Medulla oblongata (tissue), 1 donor: ENCODE results near the gene GABRR1.
A peak's percentile ranks its signal among the peaks of the same experiment; 100 is the strongest.
"Not testable (repeated sequence)": the region's sequence is repeated elsewhere in the genome, so short reads cannot be mapped to it uniquely, and the experiment has no call there.

Experiments
- DNase-seq: peaks from one replicate; pipeline ENCODE4 v3.0.0-alpha.2; 2015; ENCODE audit errors: extremely low spot score

The GABRR1 gene

GRCh38 chr6:89160331-89161092 lies 56.6 kb downstream of the GABRR1 start:
- no peak for DNase-seq

- DNase-seq: no peak
These were observed 63.0 kb downstream of the GABRR1 start for GRCh38 chr6:89154131-89154530.

GRCh38 chr6:89148016-89148750 lies 69.0 kb downstream of the GABRR1 start:
- DNase-seq: no peak

- peak; percentile 30 for DNase-seq
These were observed 70.1 kb downstream of the GABRR1 start for GRCh38 chr6:89146718-89147700.

- DNase-seq: peak; percentile 63
These were observed 71.0 kb downstream of the GABRR1 start, which contains the start of gene PM20D2 for GRCh38 chr6:89145956-89146717. PM20D2 (plus strand) TSS chr6:89146055; CDS start chr6:89146145, 90 bp downstream.

- no peak for DNase-seq
These were observed 71.8 kb downstream of the GABRR1 start for GRCh38 chr6:89145091-89145955.

GRCh38 chr6:89144354-89144906 lies 72.7 kb downstream of the GABRR1 start:
- no peak for DNase-seq

- DNase-seq: no peak
These were observed 76.6 kb downstream of the GABRR1 start for GRCh38 chr6:89140347-89141156.

- no peak for DNase-seq
These were observed 77.4 kb downstream of the GABRR1 start for GRCh38 chr6:89139509-89140346.

- DNase-seq: no peak
These were observed 79.0 kb downstream of the GABRR1 start for GRCh38 chr6:89138173-89138572.

GRCh38 chr6:89134723-89135122 lies 82.4 kb downstream of the GABRR1 start:
- no peak for DNase-seq

GRCh38 chr6:89133981-89134380 lies 83.2 kb downstream of the GABRR1 start:
- DNase-seq: no peak

- no peak for DNase-seq
These were observed 85.1 kb downstream of the GABRR1 start for GRCh38 chr6:89132057-89132456.

GRCh38 chr6:89131599-89131998 lies 85.6 kb downstream of the GABRR1 start:
- DNase-seq: no peak

GRCh38 chr6:89128256-89128671 lies 88.9 kb downstream of the GABRR1 start:
- DNase-seq: not testable (repeated sequence)
